ENCODE measurements around the gene TMC8.

- TF ChIP-seq POLR2A (IDR thresholded peaks at IDR 0.05; ENCODE audit: low read depth, low read length): no peak; the same call in 1 of the 2 replicates
- no peak for TF ChIP-seq TAF1 (IDR thresholded peaks at IDR 0.05; ENCODE audit: low read depth, low read length)
- no peak for TF ChIP-seq SPI1 (IDR thresholded peaks at IDR 0.05; ENCODE audit: low read depth, low read length)
- TF ChIP-seq POLR2AphosphoS5 (IDR thresholded peaks at IDR 0.05; ENCODE audit: low read depth, low read length): 0 out of 2 replicates have a peak, but pooled peaks have one; percentile 7
- no peak for TF ChIP-seq PAX5 (IDR thresholded peaks at IDR 0.05; ENCODE audit: insufficient read depth, low read length, severe bottlenecking)
These were observed 9.4 kb upstream of the TMC8 start for GRCh38 chr17:78120971-78121800.

Measured in GM12891 (cell line).